Large intestine (tissue), 12 donors: ENCODE results near the gene EHD3. TPM values are rescaled to one million over a fixed set of nuclear protein-coding genes. Genes with fewer than 3 reads are reported as not detected.
A peak's percentile ranks its signal among the peaks of the same experiment; 100 is the strongest.

Experiments
- DNase-seq, 2 donors: peaks; one replicate each; pipeline versions ENCODE4 v3.0.0 to v3.0.0-alpha.2; 2013
- H3K27ac ChIP-seq: one replicate; pipeline ENCODE4 v1.5.1; 2013; ENCODE audit warnings: low read length
- H3K27me3 ChIP-seq: 2 replicates; pipeline ENCODE4 v1.6.1; 2013; ENCODE audit warnings: low read length; ENCODE audit not compliant: control insufficient read depth, insufficient read depth
- H3K36me3 ChIP-seq: 2 replicates; pipeline ENCODE4 v1.6.1; 2013; ENCODE audit warnings: low read length; ENCODE audit not compliant: control insufficient read depth, insufficient read depth
- H3K4me1 ChIP-seq: one replicate; pipeline ENCODE4 v1.6.1; 2013; ENCODE audit warnings: low read length; ENCODE audit not compliant: control insufficient read depth, insufficient read depth
- H3K4me3 ChIP-seq: one replicate; pipeline ENCODE4 v1.5.1; 2013; ENCODE audit warnings: low read length
- H3K9me3 ChIP-seq: one replicate; pipeline ENCODE4 v1.6.1; 2013; ENCODE audit warnings: mild to moderate bottlenecking, low read depth, low read length, moderate library complexity; ENCODE audit not compliant: control insufficient read depth
- WGBS: methylation state at CpG from one replicate; pipeline ENCODE4 v1.1.5; 2013; ENCODE audit warnings: low lambda C conversion rate; ENCODE audit not compliant: insufficient coverage; 5-methylcytosine and 5-hydroxymethylcytosine counted together
- long read RNA-seq, 11 donors: transcript quantifications; one replicate each; lab custom pipeline, GENCODE V29; 2026
- polyA plus RNA-seq: library from polyadenylated mRNA; unstranded; fragments of 120-200 nt; gene quantifications from one replicate; pipeline ENCODE4 v1.2.1, GENCODE V29; 2013

EHD3 gene
- polyA plus RNA-seq = 3.9 TPM
- long read RNA-seq, donor 1 = 0 reads
- long read RNA-seq, donor 2, full-length matches to known transcripts = 1 of 1 reads
- long read RNA-seq, donor 2, partial matches to known transcripts = 0 of 1 reads
- long read RNA-seq, donor 2, other reads (novel, unspliced or antisense) = 0 of 1 reads
- long read RNA-seq, donor 3 = 0 reads
- long read RNA-seq, donor 4 = 0 reads
- long read RNA-seq, donor 5, full-length matches to known transcripts = 1 of 14 reads
- long read RNA-seq, donor 5, partial matches to known transcripts = 13 of 14 reads
- long read RNA-seq, donor 5, other reads (novel, unspliced or antisense) = 0 of 14 reads
- long read RNA-seq, donor 6, full-length matches to known transcripts = 4 of 4 reads
- long read RNA-seq, donor 6, partial matches to known transcripts = 0 of 4 reads
- long read RNA-seq, donor 6, other reads (novel, unspliced or antisense) = 0 of 4 reads
- long read RNA-seq, donor 7, full-length matches to known transcripts = 1 of 1 reads
- long read RNA-seq, donor 7, partial matches to known transcripts = 0 of 1 reads
- long read RNA-seq, donor 7, other reads (novel, unspliced or antisense) = 0 of 1 reads
- long read RNA-seq, donor 8, full-length matches to known transcripts = 4 of 108 reads
- long read RNA-seq, donor 8, partial matches to known transcripts = 94 of 108 reads
- long read RNA-seq, donor 8, other reads (novel, unspliced or antisense) = 10 of 108 reads
- long read RNA-seq, donor 9 = 0 reads
- long read RNA-seq, donor 10, full-length matches to known transcripts = 2 of 2 reads
- long read RNA-seq, donor 10, partial matches to known transcripts = 0 of 2 reads
- long read RNA-seq, donor 10, other reads (novel, unspliced or antisense) = 0 of 2 reads
- long read RNA-seq, donor 11, full-length matches to known transcripts = 1 of 1 reads
- long read RNA-seq, donor 11, partial matches to known transcripts = 0 of 1 reads
- long read RNA-seq, donor 11, other reads (novel, unspliced or antisense) = 0 of 1 reads

- H3K27me3 ChIP-seq = peaks cover 24% of the 10 kb centered on the region
- WGBS = no CpG with 5 or more reads among the region's 74 CpGs
- peak within 1 kb of the TSS; percentile 66 for H3K4me3 ChIP-seq
- no peaks in the 10 kb centered on the region for H3K36me3 ChIP-seq
- H3K27ac ChIP-seq = no peak within 1 kb of the TSS
- no peaks in the 10 kb centered on the region for H3K9me3 ChIP-seq
- peaks cover 3% of the 10 kb centered on the region for H3K4me1 ChIP-seq
- DNase-seq = peak; percentile 75 to 76
Measured at GRCh38 chr2:31233741-31234682, at the start of gene EHD3. Gene EHD3 (plus strand): TSS chr2:31234152. CDS start chr2:31234622, 470 bp downstream.

- no peak overlapping the region for H3K27ac ChIP-seq
- DNase-seq = no peak
- no peak overlapping the region for H3K4me3 ChIP-seq
- H3K27me3 ChIP-seq = peaks cover 4% of the 10 kb centered on the region
- H3K36me3 ChIP-seq = no peaks in the 10 kb centered on the region
- no peaks in the 10 kb centered on the region for H3K9me3 ChIP-seq
- WGBS = no CpG with 5 or more reads among the region's 4 CpGs
- H3K4me1 ChIP-seq = no peaks in the 10 kb centered on the region
Measured at GRCh38 chr2:31187166-31187565, 46.8 kb upstream of the EHD3 start.

GRCh38 chr2:31188131-31188530, 45.8 kb upstream of the EHD3 start:
- DNase-seq = no peak
- peaks cover 4% of the 10 kb centered on the region for H3K27me3 ChIP-seq
- no peaks in the 10 kb centered on the region for H3K36me3 ChIP-seq
- H3K4me3 ChIP-seq = no peak overlapping the region
- no peaks in the 10 kb centered on the region for H3K4me1 ChIP-seq
- WGBS = 94% methylated on average over 3 of the region's 5 CpGs
- no peaks in the 10 kb centered on the region for H3K9me3 ChIP-seq
- H3K27ac ChIP-seq = no peak overlapping the region

GRCh38 chr2:31189141-31189540, 44.8 kb upstream of the EHD3 start:
- DNase-seq = no peak
- H3K27me3 ChIP-seq = peaks cover 4% of the 10 kb centered on the region
- no peaks in the 10 kb centered on the region for H3K9me3 ChIP-seq
- no peak overlapping the region for H3K27ac ChIP-seq
- peaks cover 7% of the 10 kb centered on the region for H3K4me1 ChIP-seq
- no CpG with 5 or more reads among the region's 4 CpGs for WGBS
- no peaks in the 10 kb centered on the region for H3K36me3 ChIP-seq
- H3K4me3 ChIP-seq = no peak overlapping the region

- DNase-seq = no peak
- Histone ChIP-seq H3K4me3 (no peak overlapping the region), H3K4me1 (peaks cover 7% of the 10 kb centered on the region), H3K27ac (no peak overlapping the region), H3K36me3 (no peaks in the 10 kb centered on the region), H3K27me3 (peaks cover 4% of the 10 kb centered on the region), H3K9me3 (no peaks in the 10 kb centered on the region)
- no CpG with 5 or more reads among the region's 1 CpG for WGBS
Measured at GRCh38 chr2:31190188-31190587, 43.8 kb upstream of the EHD3 start.

- WGBS = no CpG with 5 or more reads among the region's 11 CpGs
Measured at GRCh38 chr2:31191931-31192330, 42.0 kb upstream of the EHD3 start.

GRCh38 chr2:31192396-31192795, 41.6 kb upstream of the EHD3 start:
- Histone ChIP-seq H3K4me1 (peaks cover 7% of the 10 kb centered on the region), H3K27ac (no peak overlapping the region), H3K4me3 (no peak overlapping the region), H3K27me3 (no peaks in the 10 kb centered on the region), H3K9me3 (no peaks in the 10 kb centered on the region), H3K36me3 (no peaks in the 10 kb centered on the region)
- WGBS = no CpG with 5 or more reads among the region's 2 CpGs
- DNase-seq = no peak

More at GRCh38 chr2:31191931-31192330, 42.0 kb upstream of the EHD3 start:
- no peak overlapping the region for H3K27ac ChIP-seq
- peaks cover 7% of the 10 kb centered on the region for H3K4me1 ChIP-seq
- no peak for DNase-seq
- no peak overlapping the region for H3K4me3 ChIP-seq
- no peaks in the 10 kb centered on the region for H3K27me3 ChIP-seq
- H3K9me3 ChIP-seq = no peaks in the 10 kb centered on the region
- no peaks in the 10 kb centered on the region for H3K36me3 ChIP-seq

GRCh38 chr2:31192851-31193392, 41.0 kb upstream of the EHD3 start:
- peak; percentile 74 to 78 for DNase-seq
- Histone ChIP-seq H3K4me3 (no peak overlapping the region), H3K27ac (no peak overlapping the region), H3K9me3 (no peaks in the 10 kb centered on the region), H3K4me1 (peaks cover 7% of the 10 kb centered on the region), H3K27me3 (no peaks in the 10 kb centered on the region), H3K36me3 (no peaks in the 10 kb centered on the region)
- WGBS = no CpG with 5 or more reads among the region's 12 CpGs

- H3K36me3 ChIP-seq = no peaks in the 10 kb centered on the region
- H3K4me3 ChIP-seq = no peak overlapping the region
- no peaks in the 10 kb centered on the region for H3K27me3 ChIP-seq
- no peak overlapping the region for H3K27ac ChIP-seq
- H3K4me1 ChIP-seq = peaks cover 7% of the 10 kb centered on the region
- H3K9me3 ChIP-seq = no peaks in the 10 kb centered on the region
- DNase-seq = no peak
- 100% methylated on average over 1 of the region's 4 CpGs for WGBS
Measured at GRCh38 chr2:31193806-31194205, 40.1 kb upstream of the EHD3 start.
